HepG2 (cell line): ENCODE measurements around the gene ERF. TPM values are rescaled to one million over a fixed set of nuclear protein-coding genes. Genes with fewer than 3 reads are reported as not detected.

ENCODE experiments used
- CEBPB ChIP-seq: IDR thresholded peaks from 2 replicates; pipeline ENCODE4 v1.6.1; 2011; ENCODE audit warnings: low read depth, low read length, improper control_type of control experiment, borderline replicate concordance
- CENPBD1 ChIP-seq: sonication (generic); formaldehyde crosslinking; IDR thresholded peaks from 2 replicates; pipeline ENCODE4 v1.8.0; 2022; ENCODE audit warnings: missing genetic modification reagents, low read depth, mild to moderate bottlenecking, borderline replicate concordance
- DNMT1 ChIP-seq: sonication (generic); formaldehyde crosslinking; IDR thresholded peaks from 2 replicates; pipeline ENCODE4 v1.5.1; 2020; ENCODE audit warnings: mild to moderate bottlenecking, missing genetic modification reagents
- KDM1A ChIP-seq: IDR thresholded peaks from 2 replicates; pipeline ENCODE4 v1.6.1; 2016; ENCODE audit warnings: missing compliant biosample characterization
- KLF12 ChIP-seq: sonication (generic); formaldehyde crosslinking; IDR thresholded peaks from 2 replicates; pipeline ENCODE4 v1.4.0; 2020; ENCODE audit warnings: missing genetic modification reagents, borderline replicate concordance
- MBNL3 ChIP-seq: fragments of 250-450 bp; sonication (Bioruptor Pico); conservative IDR thresholded peaks from 2 replicates; pipeline ENCODE4 v1.8.0; 2022; ENCODE audit warnings: mild to moderate bottlenecking, inconsistent platforms
- MXI1 ChIP-seq: IDR thresholded peaks from 3 replicates; pipeline ENCODE4 v1.6.1; 2012; ENCODE audit warnings: low read depth, low read length, inconsistent platforms, borderline replicate concordance
- PRDM10 ChIP-seq: sonication (generic); formaldehyde crosslinking; IDR thresholded peaks from 2 replicates; pipeline ENCODE4 v1.4.0; 2020; ENCODE audit warnings: low read depth, missing genetic modification reagents
- SP140L ChIP-seq: sonication (generic); formaldehyde crosslinking; IDR thresholded peaks from 2 replicates; pipeline ENCODE4 v1.4.0; 2020; ENCODE audit warnings: missing genetic modification reagents, borderline replicate concordance
- ZKSCAN5 ChIP-seq: sonication (generic); formaldehyde crosslinking; IDR thresholded peaks from 2 replicates; pipeline ENCODE4 v1.5.1; 2020; ENCODE audit warnings: mild to moderate bottlenecking, missing genetic modification reagents
- ZNF225 ChIP-seq: sonication (generic); formaldehyde crosslinking; IDR thresholded peaks from 2 replicates; pipeline ENCODE4 v1.4.0; 2020; ENCODE audit warnings: mild to moderate bottlenecking, missing genetic modification reagents
- ZNF496 ChIP-seq: sonication (generic); formaldehyde crosslinking; IDR thresholded peaks from 2 replicates; pipeline ENCODE4 v1.8.1; 2023; ENCODE audit warnings: mild to moderate bottlenecking, moderate library complexity, missing genetic modification reagents; ENCODE audit not compliant: insufficient replicate concordance
- ZNF614 ChIP-seq: IDR thresholded peaks from 2 replicates; pipeline ENCODE4 v1.6.1; 2018; ENCODE audit warnings: missing biosample characterization, missing genetic modification reagents, inconsistent platforms, borderline replicate concordance
- ZNF772 ChIP-seq: sonication (generic); formaldehyde crosslinking; IDR thresholded peaks from 2 replicates; pipeline ENCODE4 v1.5.0; 2020; ENCODE audit warnings: mild to moderate bottlenecking, missing genetic modification reagents
- polyA plus RNA-seq, 8 experiments: library from polyadenylated mRNA; depleted of rRNA in 3 of 8; stranded (reverse) in 7 of 8; unstranded in 1 of 8; fragments of >200 nt; fragmentation: Illumina TruSeq in 4 of 8; extraction: Trizol in 4 of 8; gene quantifications; 2 replicates each; pipeline versions ENCODE4 v1.2.1 to v1.2.3, GENCODE V29; 2011 to 2016; ENCODE audit warnings: low read depth in 4 of 8, missing spikeins in 1 of 8, mixed read lengths in 1 of 8; ENCODE audit not compliant: insufficient read depth in 1 of 8
- total RNA-seq, 5 experiments: library from RNA; depleted of rRNA; stranded (reverse); fragments of >200 nt; fragmentation: Illumina TruSeq; extraction: Trizol; gene quantifications; 2 replicates each; pipeline ENCODE4 v1.2.3, GENCODE V29; 2016; ENCODE audit warnings: low read depth in 1 of 5
- TF ChIP-seq, protein P1 (sequence below): sonication (generic); formaldehyde crosslinking; IDR thresholded peaks from 2 replicates; pipeline ENCODE4 v1.8.1; 2023; ENCODE audit warnings: mild to moderate bottlenecking, missing genetic modification reagents
- TF ChIP-seq, protein P2 (sequence below): sonication (generic); formaldehyde crosslinking; IDR thresholded peaks from 2 replicates; pipeline ENCODE4 v1.4.0; 2020; ENCODE audit warnings: missing genetic modification reagents, borderline replicate concordance
- TF ChIP-seq, protein P3 (sequence below): sonication (generic); formaldehyde crosslinking; IDR thresholded peaks from 2 replicates; pipeline ENCODE4 v1.4.0; 2020; ENCODE audit warnings: missing genetic modification reagents
- TF ChIP-seq, protein P4 (sequence below): sonication (generic); formaldehyde crosslinking; IDR thresholded peaks from 2 replicates; pipeline ENCODE4 v1.4.0; 2020; ENCODE audit warnings: missing genetic modification reagents

Gene ERF
- total and polyA plus RNA-seq, 2 of the 13 experiments (the other 11 are each of a cell fraction or from before 2014, with no cell fraction given): 67.1 to 69.9 TPM

DNA sequence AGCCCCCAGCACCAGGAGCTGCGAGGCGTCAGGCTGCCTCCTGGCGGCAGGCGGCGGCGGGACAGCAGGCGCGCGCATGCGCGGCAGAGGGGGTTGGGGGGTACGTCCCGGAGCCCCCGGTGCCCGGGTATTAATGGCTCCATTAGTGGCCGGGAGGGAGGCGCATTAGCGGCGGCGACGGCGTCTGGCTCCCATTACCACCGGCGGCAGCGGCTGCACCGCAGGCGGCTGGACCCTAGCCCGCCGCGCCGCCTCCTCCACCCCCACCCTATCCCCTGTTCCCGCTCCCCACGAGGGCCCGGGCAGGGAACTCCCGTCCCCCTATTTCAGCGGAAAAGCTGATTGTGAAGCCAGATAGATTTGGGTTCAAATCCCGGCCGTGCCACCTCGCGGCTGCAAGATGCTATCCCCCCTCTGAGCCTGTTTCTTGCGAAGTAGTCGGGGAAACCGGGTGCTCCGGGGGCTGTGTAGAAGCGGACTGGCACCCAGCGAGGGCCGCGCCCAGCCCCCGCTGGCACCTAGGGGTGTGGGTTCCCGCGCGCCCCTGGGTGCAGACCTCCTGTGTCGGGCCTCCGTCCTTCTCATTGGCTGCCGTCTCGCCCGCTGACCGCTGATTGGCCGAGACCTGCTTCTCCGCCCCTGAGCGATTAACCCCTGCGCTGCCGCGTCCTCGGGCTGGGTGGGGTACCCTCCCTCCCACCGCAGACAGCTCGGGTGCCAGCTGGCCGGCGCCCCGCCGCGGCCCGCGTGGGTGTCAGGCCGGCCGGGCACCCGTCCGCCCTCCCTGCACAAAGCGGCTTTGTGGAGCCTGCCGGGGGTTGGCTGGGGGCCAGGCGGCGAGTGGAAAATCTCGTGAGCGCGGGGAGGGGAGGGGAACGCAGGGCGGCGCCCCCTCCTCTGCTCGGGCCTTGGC, 25.2 kb upstream of the ERF start (continued):
- TF ChIP-seq, protein P1, sequence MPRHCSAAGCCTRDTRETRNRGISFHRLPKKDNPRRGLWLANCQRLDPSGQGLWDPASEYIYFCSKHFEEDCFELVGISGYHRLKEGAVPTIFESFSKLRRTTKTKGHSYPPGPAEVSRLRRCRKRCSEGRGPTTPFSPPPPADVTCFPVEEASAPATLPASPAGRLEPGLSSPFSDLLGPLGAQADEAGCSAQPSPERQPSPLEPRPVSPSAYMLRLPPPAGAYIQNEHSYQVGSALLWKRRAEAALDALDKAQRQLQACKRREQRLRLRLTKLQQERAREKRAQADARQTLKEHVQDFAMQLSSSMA (CRISPR knock-in tag): no peak
- TF ChIP-seq PRDM10 (CRISPR knock-in tag): peak; percentile 86; the same call in 1 of the 2 replicates
- TF ChIP-seq, protein P2, sequence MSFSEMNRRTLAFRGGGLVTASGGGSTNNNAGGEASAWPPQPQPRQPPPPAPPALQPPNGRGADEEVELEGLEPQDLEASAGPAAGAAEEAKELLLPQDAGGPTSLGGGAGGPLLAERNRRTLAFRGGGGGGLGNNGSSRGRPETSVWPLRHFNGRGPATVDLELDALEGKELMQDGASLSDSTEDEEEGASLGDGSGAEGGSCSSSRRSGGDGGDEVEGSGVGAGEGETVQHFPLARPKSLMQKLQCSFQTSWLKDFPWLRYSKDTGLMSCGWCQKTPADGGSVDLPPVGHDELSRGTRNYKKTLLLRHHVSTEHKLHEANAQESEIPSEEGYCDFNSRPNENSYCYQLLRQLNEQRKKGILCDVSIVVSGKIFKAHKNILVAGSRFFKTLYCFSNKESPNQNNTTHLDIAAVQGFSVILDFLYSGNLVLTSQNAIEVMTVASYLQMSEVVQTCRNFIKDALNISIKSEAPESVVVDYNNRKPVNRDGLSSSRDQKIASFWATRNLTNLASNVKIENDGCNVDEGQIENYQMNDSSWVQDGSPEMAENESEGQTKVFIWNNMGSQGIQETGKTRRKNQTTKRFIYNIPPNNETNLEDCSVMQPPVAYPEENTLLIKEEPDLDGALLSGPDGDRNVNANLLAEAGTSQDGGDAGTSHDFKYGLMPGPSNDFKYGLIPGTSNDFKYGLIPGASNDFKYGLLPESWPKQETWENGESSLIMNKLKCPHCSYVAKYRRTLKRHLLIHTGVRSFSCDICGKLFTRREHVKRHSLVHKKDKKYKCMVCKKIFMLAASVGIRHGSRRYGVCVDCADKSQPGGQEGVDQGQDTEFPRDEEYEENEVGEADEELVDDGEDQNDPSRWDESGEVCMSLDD: peak; percentile 93; the same call in 1 of the 2 replicates
- no peak; the same call in 1 of the 2 replicates for TF ChIP-seq DNMT1 (CRISPR knock-in tag)
- TF ChIP-seq ZNF225 (CRISPR knock-in tag): no peak
- TF ChIP-seq, protein P3, sequence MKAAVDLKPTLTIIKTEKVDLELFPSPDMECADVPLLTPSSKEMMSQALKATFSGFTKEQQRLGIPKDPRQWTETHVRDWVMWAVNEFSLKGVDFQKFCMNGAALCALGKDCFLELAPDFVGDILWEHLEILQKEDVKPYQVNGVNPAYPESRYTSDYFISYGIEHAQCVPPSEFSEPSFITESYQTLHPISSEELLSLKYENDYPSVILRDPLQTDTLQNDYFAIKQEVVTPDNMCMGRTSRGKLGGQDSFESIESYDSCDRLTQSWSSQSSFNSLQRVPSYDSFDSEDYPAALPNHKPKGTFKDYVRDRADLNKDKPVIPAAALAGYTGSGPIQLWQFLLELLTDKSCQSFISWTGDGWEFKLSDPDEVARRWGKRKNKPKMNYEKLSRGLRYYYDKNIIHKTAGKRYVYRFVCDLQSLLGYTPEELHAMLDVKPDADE (CRISPR knock-in tag): 0 out of 2 replicates have a peak, but pooled peaks have one; percentile 45
- no peak for TF ChIP-seq ZNF614 (CRISPR knock-in tag)
- TF ChIP-seq KLF12 (CRISPR knock-in tag): peak; percentile 91
- no peak for TF ChIP-seq CEBPB
- no peak for TF ChIP-seq CENPBD1
- 0 out of 2 replicates have a peak, but pooled peaks have one; percentile 38 for TF ChIP-seq ZNF772 (CRISPR knock-in tag)
- TF ChIP-seq KDM1A (CRISPR knock-in tag): no peak
- no peak for TF ChIP-seq ZNF496 (CRISPR knock-in tag)
- no peak for TF ChIP-seq ZKSCAN5 (CRISPR knock-in tag)
- TF ChIP-seq MXI1: peak; percentile 47; the same call in 1 of the 3 replicates
- TF ChIP-seq, protein P4, sequence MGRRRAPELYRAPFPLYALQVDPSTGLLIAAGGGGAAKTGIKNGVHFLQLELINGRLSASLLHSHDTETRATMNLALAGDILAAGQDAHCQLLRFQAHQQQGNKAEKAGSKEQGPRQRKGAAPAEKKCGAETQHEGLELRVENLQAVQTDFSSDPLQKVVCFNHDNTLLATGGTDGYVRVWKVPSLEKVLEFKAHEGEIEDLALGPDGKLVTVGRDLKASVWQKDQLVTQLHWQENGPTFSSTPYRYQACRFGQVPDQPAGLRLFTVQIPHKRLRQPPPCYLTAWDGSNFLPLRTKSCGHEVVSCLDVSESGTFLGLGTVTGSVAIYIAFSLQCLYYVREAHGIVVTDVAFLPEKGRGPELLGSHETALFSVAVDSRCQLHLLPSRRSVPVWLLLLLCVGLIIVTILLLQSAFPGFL (CRISPR knock-in tag): no peak
- no peak for TF ChIP-seq SP140L (CRISPR knock-in tag)
- TF ChIP-seq MBNL3 (CRISPR knock-in tag): no peak
